ENCODE results near the gene BCAS3. TPM values are rescaled to one million over a fixed set of nuclear protein-coding genes. Genes with fewer than 3 reads are reported as not detected.

Gene BCAS3
- polyA plus RNA-seq, 3 donors: 10.3 to 19.1 (median 14.7) TPM

- TF ChIP-seq CTCF (IDR thresholded peaks at IDR 0.05): no peak
- no peaks in the 10 kb centered on the region for H3K9me3 ChIP-seq (replicated peaks in 1 of 2; ENCODE audit: control insufficient read depth in 1 of 2, insufficient read depth in 1 of 2, low read length in 2 of 2)
- intact Hi-C loops (cut with micrococcal nuclease): no loop called here
- H3K36me3 Mint-ChIP-seq: peaks cover 0 to 2% of the 10 kb centered on the region in 2 donors
- no peaks in the 10 kb centered on the region for H4K20me1 ChIP-seq (ENCODE audit: insufficient read depth, low read length)
- no peaks in the 10 kb centered on the region for H3K36me3 ChIP-seq (replicated peaks in 1 of 2; ENCODE audit: control insufficient read depth in 1 of 2, insufficient read depth in 2 of 2, low read length in 2 of 2)
- no peak overlapping the region for H3K27ac ChIP-seq (ENCODE audit: low read depth in 1 of 2, low read length in 2 of 2)
- no peak overlapping the region for H3K4me3 Mint-ChIP-seq
- peaks cover 0 to 3% (median 0%) of the 10 kb centered on the region in 3 donors for H3K27me3 Mint-ChIP-seq (ENCODE audit: low read depth in 3 of 3)
- H3K27ac Mint-ChIP-seq: no peak overlapping the region
- no peak overlapping the region for H3K4me3 ChIP-seq (replicated peaks in 1 of 3; ENCODE audit: low read depth in 2 of 3, low read length in 3 of 3)
- no peak overlapping the region for H3K9ac ChIP-seq (ENCODE audit: insufficient read depth, low read length, poor library complexity, severe bottlenecking)
- no peaks in the 10 kb centered on the region for H3K27me3 ChIP-seq (ENCODE audit: control insufficient read depth in 2 of 2, insufficient read depth in 2 of 2, low read length in 2 of 2)
- WGBS (ENCODE audit: insufficient coverage): 86% methylated on average over 2 of the region's 11 CpGs
- H3K4me1 ChIP-seq (ENCODE audit: control insufficient read depth in 1 of 2, insufficient read depth in 2 of 2, low read length in 2 of 2): peaks cover 35 to 38% of the 10 kb centered on the region in 2 donors
- H3K4me1 Mint-ChIP-seq: peaks cover 38% of the 10 kb centered on the region
- H3K9me3 Mint-ChIP-seq: peaks cover 0 to 2% (median 0%) of the 10 kb centered on the region in 7 donors
- H2AFZ ChIP-seq (ENCODE audit: insufficient read depth, low read depth, low read length, poor library complexity, severe bottlenecking): no peak overlapping the region
- H3K79me2 ChIP-seq (ENCODE audit: insufficient read depth, low read length): no peaks in the 10 kb centered on the region
- H3K4me2 ChIP-seq (replicated peaks; ENCODE audit: extremely low read depth, low read length, poor library complexity, severe bottlenecking): no peak overlapping the region
- DNase-seq: no peak
These were observed 449.0 kb downstream of the BCAS3 start for GRCh38 chr17:61126473-61127249.

GRCh38 chr17:61127960-61128359 lies 450.3 kb downstream of the BCAS3 start:
- H3K9ac ChIP-seq (ENCODE audit: insufficient read depth, low read length, poor library complexity, severe bottlenecking): no peak overlapping the region
- no peaks in the 10 kb centered on the region for H3K9me3 ChIP-seq (replicated peaks in 1 of 2; ENCODE audit: control insufficient read depth in 1 of 2, insufficient read depth in 1 of 2, low read length in 2 of 2)
- H3K27ac Mint-ChIP-seq: no peak overlapping the region
- H3K36me3 Mint-ChIP-seq: peaks cover 0 to 3% of the 10 kb centered on the region in 2 donors
- TF ChIP-seq CTCF (IDR thresholded peaks at IDR 0.05): no peak
- no peaks in the 10 kb centered on the region for H3K36me3 ChIP-seq (replicated peaks in 1 of 2; ENCODE audit: control insufficient read depth in 1 of 2, insufficient read depth in 2 of 2, low read length in 2 of 2)
- H3K4me3 ChIP-seq (replicated peaks in 1 of 3; ENCODE audit: low read depth in 2 of 3, low read length in 3 of 3): no peak overlapping the region
- H3K9me3 Mint-ChIP-seq: peaks cover 0 to 2% (median 0%) of the 10 kb centered on the region in 7 donors
- no peak for DNase-seq
- no peak overlapping the region for H3K4me2 ChIP-seq (replicated peaks; ENCODE audit: extremely low read depth, low read length, poor library complexity, severe bottlenecking)
- no peaks in the 10 kb centered on the region for H3K27me3 ChIP-seq (ENCODE audit: control insufficient read depth in 2 of 2, insufficient read depth in 2 of 2, low read length in 2 of 2)
- H4K20me1 ChIP-seq (ENCODE audit: insufficient read depth, low read length): no peaks in the 10 kb centered on the region
- no CpG with 5 or more reads among the region's 2 CpGs for WGBS (ENCODE audit: insufficient coverage)
- H3K4me3 Mint-ChIP-seq: no peak overlapping the region
- intact Hi-C loops (cut with micrococcal nuclease): no loop called here
- H3K4me1 Mint-ChIP-seq: peaks cover 38% of the 10 kb centered on the region
- H3K79me2 ChIP-seq (ENCODE audit: insufficient read depth, low read length): no peaks in the 10 kb centered on the region
- peaks cover 35 to 38% of the 10 kb centered on the region in 2 donors for H3K4me1 ChIP-seq (ENCODE audit: control insufficient read depth in 1 of 2, insufficient read depth in 2 of 2, low read length in 2 of 2)
- H2AFZ ChIP-seq (ENCODE audit: insufficient read depth, low read depth, low read length, poor library complexity, severe bottlenecking): no peak overlapping the region
- no peak overlapping the region for H3K27ac ChIP-seq (ENCODE audit: low read depth in 1 of 2, low read length in 2 of 2)
- H3K27me3 Mint-ChIP-seq (ENCODE audit: low read depth in 3 of 3): peaks cover 0 to 3% (median 0%) of the 10 kb centered on the region in 3 donors

All from CD14-positive monocyte (primary cell).